Measurements from ENCODE around the gene CCDC188. TPM values are rescaled to one million over a fixed set of nuclear protein-coding genes. Genes with fewer than 3 reads are reported as not detected.

The CCDC188 gene
- total and polyA plus RNA-seq, 9 of the 15 experiments (the other 6 are each of a cell fraction or from before 2014, with no cell fraction given), result not detected

DNA sequence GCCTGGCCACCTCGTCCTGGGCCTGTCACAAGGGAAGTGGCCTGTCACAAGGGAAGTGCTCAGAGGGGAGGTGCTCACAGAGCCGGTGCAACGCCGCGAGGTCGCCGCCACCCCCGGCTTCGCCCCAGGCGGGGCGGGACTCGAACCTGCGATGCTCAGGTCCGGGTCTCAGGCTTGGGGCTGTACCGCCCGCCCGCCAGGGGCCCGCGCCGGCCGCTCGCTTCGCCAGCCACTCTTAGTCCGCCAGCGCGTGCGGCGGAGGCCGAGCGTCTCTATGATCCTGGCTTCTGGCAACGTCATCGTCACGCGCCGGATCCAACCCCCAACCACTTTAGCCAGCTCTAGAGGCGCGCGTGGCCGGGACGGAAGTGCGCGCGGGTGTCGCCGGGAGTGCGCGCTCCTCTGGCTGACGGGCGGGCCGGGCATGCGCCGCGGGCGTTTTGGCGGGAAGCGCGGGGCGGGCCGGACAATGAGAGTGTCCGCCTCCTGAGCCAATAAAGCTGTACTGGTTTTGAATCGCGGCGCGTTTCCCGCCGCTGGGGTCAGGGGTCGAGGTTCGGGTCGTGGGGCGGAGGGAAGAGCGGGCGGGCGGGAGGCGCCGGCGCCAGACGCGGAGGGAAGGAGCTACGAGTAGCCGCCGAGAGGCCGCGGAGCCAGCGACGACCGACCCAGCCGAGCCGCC, 33.8 kb downstream of the CCDC188 start, which contains the start of gene TRMT2A (continued):
- TF ChIP-seq FOXM1 (IDR thresholded peaks at IDR 0.05; ENCODE audit: low read depth) (no peak), FOXM1 (CRISPR knock-in tag; IDR thresholded peaks at IDR 0.05; ENCODE audit: low read depth) (no peak), RAD21 (CRISPR knock-in tag; conservative IDR thresholded peaks at IDR 0.05 in 1 of 2, IDR thresholded peaks at IDR 0.05 in 1 of 2) (peak in 1 of 2 experiments; percentile 49; a peak in 2 of 4 replicates), NEUROD1 (IDR thresholded peaks at IDR 0.05; ENCODE audit: borderline replicate concordance, low read depth, low read length, partially characterized antibody) (peak; percentile 95), NCOA6 (IDR thresholded peaks at IDR 0.05) (no peak), ZSCAN32 (CRISPR knock-in tag; IDR thresholded peaks at IDR 0.05) (no peak), ELF4 (CRISPR knock-in tag; IDR thresholded peaks at IDR 0.05) (peak; percentile 95), GABPA (tag; conservative IDR thresholded peaks at IDR 0.05; ENCODE audit: low read depth) (no peak), SRSF9 (IDR thresholded peaks at IDR 0.05; ENCODE audit: borderline replicate concordance, low read depth, low read length) (no peak), YBX1 (IDR thresholded peaks at IDR 0.05) (no peak)
- TF ChIP-seq, protein P1, sequence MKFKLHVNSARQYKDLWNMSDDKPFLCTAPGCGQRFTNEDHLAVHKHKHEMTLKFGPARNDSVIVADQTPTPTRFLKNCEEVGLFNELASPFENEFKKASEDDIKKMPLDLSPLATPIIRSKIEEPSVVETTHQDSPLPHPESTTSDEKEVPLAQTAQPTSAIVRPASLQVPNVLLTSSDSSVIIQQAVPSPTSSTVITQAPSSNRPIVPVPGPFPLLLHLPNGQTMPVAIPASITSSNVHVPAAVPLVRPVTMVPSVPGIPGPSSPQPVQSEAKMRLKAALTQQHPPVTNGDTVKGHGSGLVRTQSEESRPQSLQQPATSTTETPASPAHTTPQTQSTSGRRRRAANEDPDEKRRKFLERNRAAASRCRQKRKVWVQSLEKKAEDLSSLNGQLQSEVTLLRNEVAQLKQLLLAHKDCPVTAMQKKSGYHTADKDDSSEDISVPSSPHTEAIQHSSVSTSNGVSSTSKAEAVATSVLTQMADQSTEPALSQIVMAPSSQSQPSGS (CRISPR knock-in tag; IDR thresholded peaks at IDR 0.05), result no peak
- TF ChIP-seq, protein P2, sequence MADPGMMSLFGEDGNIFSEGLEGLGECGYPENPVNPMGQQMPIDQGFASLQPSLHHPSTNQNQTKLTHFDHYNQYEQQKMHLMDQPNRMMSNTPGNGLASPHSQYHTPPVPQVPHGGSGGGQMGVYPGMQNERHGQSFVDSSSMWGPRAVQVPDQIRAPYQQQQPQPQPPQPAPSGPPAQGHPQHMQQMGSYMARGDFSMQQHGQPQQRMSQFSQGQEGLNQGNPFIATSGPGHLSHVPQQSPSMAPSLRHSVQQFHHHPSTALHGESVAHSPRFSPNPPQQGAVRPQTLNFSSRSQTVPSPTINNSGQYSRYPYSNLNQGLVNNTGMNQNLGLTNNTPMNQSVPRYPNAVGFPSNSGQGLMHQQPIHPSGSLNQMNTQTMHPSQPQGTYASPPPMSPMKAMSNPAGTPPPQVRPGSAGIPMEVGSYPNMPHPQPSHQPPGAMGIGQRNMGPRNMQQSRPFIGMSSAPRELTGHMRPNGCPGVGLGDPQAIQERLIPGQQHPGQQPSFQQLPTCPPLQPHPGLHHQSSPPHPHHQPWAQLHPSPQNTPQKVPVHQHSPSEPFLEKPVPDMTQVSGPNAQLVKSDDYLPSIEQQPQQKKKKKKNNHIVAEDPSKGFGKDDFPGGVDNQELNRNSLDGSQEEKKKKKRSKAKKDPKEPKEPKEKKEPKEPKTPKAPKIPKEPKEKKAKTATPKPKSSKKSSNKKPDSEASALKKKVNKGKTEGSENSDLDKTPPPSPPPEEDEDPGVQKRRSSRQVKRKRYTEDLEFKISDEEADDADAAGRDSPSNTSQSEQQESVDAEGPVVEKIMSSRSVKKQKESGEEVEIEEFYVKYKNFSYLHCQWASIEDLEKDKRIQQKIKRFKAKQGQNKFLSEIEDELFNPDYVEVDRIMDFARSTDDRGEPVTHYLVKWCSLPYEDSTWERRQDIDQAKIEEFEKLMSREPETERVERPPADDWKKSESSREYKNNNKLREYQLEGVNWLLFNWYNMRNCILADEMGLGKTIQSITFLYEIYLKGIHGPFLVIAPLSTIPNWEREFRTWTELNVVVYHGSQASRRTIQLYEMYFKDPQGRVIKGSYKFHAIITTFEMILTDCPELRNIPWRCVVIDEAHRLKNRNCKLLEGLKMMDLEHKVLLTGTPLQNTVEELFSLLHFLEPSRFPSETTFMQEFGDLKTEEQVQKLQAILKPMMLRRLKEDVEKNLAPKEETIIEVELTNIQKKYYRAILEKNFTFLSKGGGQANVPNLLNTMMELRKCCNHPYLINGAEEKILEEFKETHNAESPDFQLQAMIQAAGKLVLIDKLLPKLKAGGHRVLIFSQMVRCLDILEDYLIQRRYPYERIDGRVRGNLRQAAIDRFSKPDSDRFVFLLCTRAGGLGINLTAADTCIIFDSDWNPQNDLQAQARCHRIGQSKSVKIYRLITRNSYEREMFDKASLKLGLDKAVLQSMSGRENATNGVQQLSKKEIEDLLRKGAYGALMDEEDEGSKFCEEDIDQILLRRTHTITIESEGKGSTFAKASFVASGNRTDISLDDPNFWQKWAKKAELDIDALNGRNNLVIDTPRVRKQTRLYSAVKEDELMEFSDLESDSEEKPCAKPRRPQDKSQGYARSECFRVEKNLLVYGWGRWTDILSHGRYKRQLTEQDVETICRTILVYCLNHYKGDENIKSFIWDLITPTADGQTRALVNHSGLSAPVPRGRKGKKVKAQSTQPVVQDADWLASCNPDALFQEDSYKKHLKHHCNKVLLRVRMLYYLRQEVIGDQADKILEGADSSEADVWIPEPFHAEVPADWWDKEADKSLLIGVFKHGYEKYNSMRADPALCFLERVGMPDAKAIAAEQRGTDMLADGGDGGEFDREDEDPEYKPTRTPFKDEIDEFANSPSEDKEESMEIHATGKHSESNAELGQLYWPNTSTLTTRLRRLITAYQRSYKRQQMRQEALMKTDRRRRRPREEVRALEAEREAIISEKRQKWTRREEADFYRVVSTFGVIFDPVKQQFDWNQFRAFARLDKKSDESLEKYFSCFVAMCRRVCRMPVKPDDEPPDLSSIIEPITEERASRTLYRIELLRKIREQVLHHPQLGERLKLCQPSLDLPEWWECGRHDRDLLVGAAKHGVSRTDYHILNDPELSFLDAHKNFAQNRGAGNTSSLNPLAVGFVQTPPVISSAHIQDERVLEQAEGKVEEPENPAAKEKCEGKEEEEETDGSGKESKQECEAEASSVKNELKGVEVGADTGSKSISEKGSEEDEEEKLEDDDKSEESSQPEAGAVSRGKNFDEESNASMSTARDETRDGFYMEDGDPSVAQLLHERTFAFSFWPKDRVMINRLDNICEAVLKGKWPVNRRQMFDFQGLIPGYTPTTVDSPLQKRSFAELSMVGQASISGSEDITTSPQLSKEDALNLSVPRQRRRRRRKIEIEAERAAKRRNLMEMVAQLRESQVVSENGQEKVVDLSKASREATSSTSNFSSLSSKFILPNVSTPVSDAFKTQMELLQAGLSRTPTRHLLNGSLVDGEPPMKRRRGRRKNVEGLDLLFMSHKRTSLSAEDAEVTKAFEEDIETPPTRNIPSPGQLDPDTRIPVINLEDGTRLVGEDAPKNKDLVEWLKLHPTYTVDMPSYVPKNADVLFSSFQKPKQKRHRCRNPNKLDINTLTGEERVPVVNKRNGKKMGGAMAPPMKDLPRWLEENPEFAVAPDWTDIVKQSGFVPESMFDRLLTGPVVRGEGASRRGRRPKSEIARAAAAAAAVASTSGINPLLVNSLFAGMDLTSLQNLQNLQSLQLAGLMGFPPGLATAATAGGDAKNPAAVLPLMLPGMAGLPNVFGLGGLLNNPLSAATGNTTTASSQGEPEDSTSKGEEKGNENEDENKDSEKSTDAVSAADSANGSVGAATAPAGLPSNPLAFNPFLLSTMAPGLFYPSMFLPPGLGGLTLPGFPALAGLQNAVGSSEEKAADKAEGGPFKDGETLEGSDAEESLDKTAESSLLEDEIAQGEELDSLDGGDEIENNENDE (IDR thresholded peaks at IDR 0.05; ENCODE audit: low read depth, low read length), result peak; percentile 43
- TF ChIP-seq, protein P3, sequence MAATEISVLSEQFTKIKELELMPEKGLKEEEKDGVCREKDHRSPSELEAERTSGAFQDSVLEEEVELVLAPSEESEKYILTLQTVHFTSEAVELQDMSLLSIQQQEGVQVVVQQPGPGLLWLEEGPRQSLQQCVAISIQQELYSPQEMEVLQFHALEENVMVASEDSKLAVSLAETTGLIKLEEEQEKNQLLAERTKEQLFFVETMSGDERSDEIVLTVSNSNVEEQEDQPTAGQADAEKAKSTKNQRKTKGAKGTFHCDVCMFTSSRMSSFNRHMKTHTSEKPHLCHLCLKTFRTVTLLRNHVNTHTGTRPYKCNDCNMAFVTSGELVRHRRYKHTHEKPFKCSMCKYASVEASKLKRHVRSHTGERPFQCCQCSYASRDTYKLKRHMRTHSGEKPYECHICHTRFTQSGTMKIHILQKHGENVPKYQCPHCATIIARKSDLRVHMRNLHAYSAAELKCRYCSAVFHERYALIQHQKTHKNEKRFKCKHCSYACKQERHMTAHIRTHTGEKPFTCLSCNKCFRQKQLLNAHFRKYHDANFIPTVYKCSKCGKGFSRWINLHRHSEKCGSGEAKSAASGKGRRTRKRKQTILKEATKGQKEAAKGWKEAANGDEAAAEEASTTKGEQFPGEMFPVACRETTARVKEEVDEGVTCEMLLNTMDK (IDR thresholded peaks at IDR 0.05; ENCODE audit: borderline replicate concordance, insufficient read depth, low read depth, low read length, poor library complexity, severe bottlenecking), result no peak
